ENCODE results near the gene SF1. TPM values are rescaled to one million over a fixed set of nuclear protein-coding genes. Genes with fewer than 3 reads are reported as not detected.

SF1 gene
- total RNA-seq, 1 donor from 2014 or later = 302 TPM

- no peak for DNase-seq (ENCODE audit: low spot score)
These were observed 63.7 kb downstream of the SF1 start for GRCh38 chr11:64714666-64715065.

Other genes starting within 250 kb of the SF1 start
- not detected for gene SLC22A11, start 222.6 kb downstream of the SF1 start, total RNA-seq
- 0.29 TPM for gene SLC22A12, start 187.3 kb downstream of the SF1 start, total RNA-seq
- 8.8 TPM for gene NRXN2, start 55.3 kb downstream of the SF1 start, total RNA-seq
- gene RASGRP2, start 34.4 kb downstream of the SF1 start, total RNA-seq = 22.0 TPM
- gene PYGM, start 18.6 kb downstream of the SF1 start, total RNA-seq = 1.8 TPM
- 18.2 TPM for gene MAP4K2, start 24.7 kb upstream of the SF1 start, total RNA-seq
- gene MEN1, start 32.0 kb upstream of the SF1 start, total RNA-seq = 18.5 TPM
- 0.55 TPM for gene CDC42BPG, start 66.1 kb upstream of the SF1 start, total RNA-seq
- gene EHD1, start 100.1 kb upstream of the SF1 start, total RNA-seq = 95.0 TPM
- gene ATG2A, start 138.7 kb upstream of the SF1 start, total RNA-seq = 22.2 TPM
- 28.3 TPM for gene PPP2R5B, start 146.1 kb upstream of the SF1 start, total RNA-seq
- not detected for gene GPHA2, start 157.4 kb upstream of the SF1 start, total RNA-seq
- not detected for gene MAJIN, start 193.6 kb upstream of the SF1 start, total RNA-seq
- gene BATF2, start 218.4 kb upstream of the SF1 start, total RNA-seq = 2.1 TPM
- gene ARL2, start 235.6 kb upstream of the SF1 start, total RNA-seq = 93.0 TPM
- 27.6 TPM for gene SNX15, start 248.9 kb upstream of the SF1 start, total RNA-seq

All from mesenteric fat pad (tissue), 1 donor.